Suprapubic skin (tissue), 4 donors: ENCODE data around the gene PIK3CA. TPM values are rescaled to one million over a fixed set of nuclear protein-coding genes. Genes with fewer than 3 reads are reported as not detected.

Source experiments
- DNase-seq, 2 donors: peaks; one replicate each; pipeline ENCODE4 v3.0.0-alpha.2; 2019; ENCODE audit warnings: low spot score in 2 of 2
- H3K27ac ChIP-seq: fragments of 200-600 bp; sonication (generic); one replicate; pipeline ENCODE4 v1.5.1; 2019
- H3K27me3 ChIP-seq: fragments of 200-600 bp; sonication (generic); one replicate; pipeline ENCODE4 v1.5.1; 2019
- H3K36me3 ChIP-seq: fragments of 200-600 bp; sonication (generic); one replicate; pipeline ENCODE4 v1.5.1; 2019
- H3K4me1 ChIP-seq: fragments of 200-600 bp; sonication (generic); one replicate; pipeline ENCODE4 v1.5.1; 2019
- H3K4me3 ChIP-seq: fragments of 200-600 bp; sonication (generic); one replicate; pipeline ENCODE4 v1.5.1; 2019; ENCODE audit warnings: mild to moderate bottlenecking
- H3K9me3 ChIP-seq: fragments of 200-600 bp; sonication (generic); one replicate; pipeline ENCODE4 v1.5.1; 2019
- EP300 ChIP-seq: sonication (generic); formaldehyde crosslinking; IDR thresholded peaks from one replicate; pipeline ENCODE4 v1.6.1; 2017; ENCODE audit warnings: antibody characterized with exemption
- POLR2A ChIP-seq, 2 donors: fragments of 450-650 bp; IDR thresholded peaks; one replicate each; pipeline ENCODE4 v1.6.1; 2017; ENCODE audit warnings: antibody characterized with exemption in 2 of 2, mild to moderate bottlenecking in 2 of 2, moderate library complexity in 2 of 2
- POLR2AphosphoS5 ChIP-seq, 3 donors: sonication (generic); formaldehyde crosslinking; IDR thresholded peaks; one replicate each; pipeline ENCODE4 v1.6.1; 2017; ENCODE audit warnings: antibody characterized with exemption in 3 of 3
- WGBS: methylation state at CpG from one replicate; pipeline ENCODE4 v1.1.5; 2018; 5-methylcytosine and 5-hydroxymethylcytosine counted together
- total RNA-seq, 4 donors: library from RNA; depleted of rRNA; stranded (reverse); fragments of >200 nt; gene quantifications; one replicate each; pipeline ENCODE4 v1.1.0, GENCODE V29; 2016
- TF ChIP-seq, protein P1 (sequence below), 2 donors: fragments of 200-600 bp in 1 of 2; fragments of 450-650 bp in 1 of 2; sonication (generic) in 1 of 2; IDR thresholded peaks; one replicate each; pipeline ENCODE4 v1.5.1; 2016 to 2019; ENCODE audit warnings: antibody characterized with exemption in 2 of 2, mild to moderate bottlenecking in 1 of 2, moderate library complexity in 1 of 2

Gene PIK3CA
- total RNA-seq, 4 donors from 2014 or later = 14.8 to 26.6 (median 18.6) TPM

DNA sequence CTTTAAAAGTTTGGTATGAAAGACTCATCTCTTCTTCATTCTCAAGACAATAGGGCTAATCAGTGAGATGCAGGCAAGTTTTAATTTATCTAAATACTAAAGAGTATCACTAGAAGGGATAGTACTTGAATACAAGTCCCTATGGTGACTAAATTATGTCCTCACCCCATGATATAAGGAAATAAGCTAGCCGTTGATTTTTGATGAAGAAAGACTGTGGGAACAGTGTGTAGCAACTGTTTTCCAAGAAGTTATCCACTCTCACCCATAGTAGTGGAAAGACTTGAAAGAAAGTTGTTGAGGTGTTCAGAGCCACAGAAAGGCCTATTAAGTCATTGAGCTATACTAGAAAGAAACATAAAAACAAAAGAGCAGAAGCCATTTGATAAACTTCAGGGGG is 36.7 kb downstream of the PIK3CA start:
- H3K4me1 ChIP-seq = peaks cover 52% of the 10 kb centered on the region
- H3K27ac ChIP-seq = no peak overlapping the region
- 74% methylated on average over 1 of the region's 1 CpG for WGBS
- H3K9me3 ChIP-seq = no peaks in the 10 kb centered on the region
- H3K36me3 ChIP-seq = no peaks in the 10 kb centered on the region
- no peak for TF ChIP-seq POLR2AphosphoS5 (IDR thresholded peaks at IDR 0.05)
- no peak for TF ChIP-seq EP300
- TF ChIP-seq POLR2A (IDR thresholded peaks at IDR 0.05) = no peak
- TF ChIP-seq, protein P1, sequence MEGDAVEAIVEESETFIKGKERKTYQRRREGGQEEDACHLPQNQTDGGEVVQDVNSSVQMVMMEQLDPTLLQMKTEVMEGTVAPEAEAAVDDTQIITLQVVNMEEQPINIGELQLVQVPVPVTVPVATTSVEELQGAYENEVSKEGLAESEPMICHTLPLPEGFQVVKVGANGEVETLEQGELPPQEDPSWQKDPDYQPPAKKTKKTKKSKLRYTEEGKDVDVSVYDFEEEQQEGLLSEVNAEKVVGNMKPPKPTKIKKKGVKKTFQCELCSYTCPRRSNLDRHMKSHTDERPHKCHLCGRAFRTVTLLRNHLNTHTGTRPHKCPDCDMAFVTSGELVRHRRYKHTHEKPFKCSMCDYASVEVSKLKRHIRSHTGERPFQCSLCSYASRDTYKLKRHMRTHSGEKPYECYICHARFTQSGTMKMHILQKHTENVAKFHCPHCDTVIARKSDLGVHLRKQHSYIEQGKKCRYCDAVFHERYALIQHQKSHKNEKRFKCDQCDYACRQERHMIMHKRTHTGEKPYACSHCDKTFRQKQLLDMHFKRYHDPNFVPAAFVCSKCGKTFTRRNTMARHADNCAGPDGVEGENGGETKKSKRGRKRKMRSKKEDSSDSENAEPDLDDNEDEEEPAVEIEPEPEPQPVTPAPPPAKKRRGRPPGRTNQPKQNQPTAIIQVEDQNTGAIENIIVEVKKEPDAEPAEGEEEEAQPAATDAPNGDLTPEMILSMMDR (IDR thresholded peaks at IDR 0.05) = no peak
- H3K27me3 ChIP-seq = no peaks in the 10 kb centered on the region
- no peak for DNase-seq
- H3K4me3 ChIP-seq = no peak overlapping the region

DNA sequence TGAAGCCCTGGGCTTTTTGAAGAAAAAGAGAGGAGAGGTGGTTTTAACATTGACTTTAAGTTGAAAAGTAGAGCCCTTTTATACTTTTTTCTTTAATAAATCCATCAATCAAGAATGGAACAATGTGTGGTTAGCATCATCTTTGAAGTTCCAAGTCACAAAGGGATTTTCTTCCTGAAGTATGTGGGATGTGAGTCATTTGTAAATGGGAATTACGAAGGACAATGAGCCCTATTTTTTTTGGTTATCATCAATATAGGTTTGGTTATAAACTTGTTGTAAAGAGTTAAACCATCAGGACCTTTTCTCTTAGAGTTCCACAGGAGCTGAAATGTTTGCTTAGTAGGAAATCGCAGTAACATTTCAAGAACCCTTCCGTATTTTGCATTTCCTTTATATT is 38.3 kb downstream of the PIK3CA start:
- no peaks in the 10 kb centered on the region for H3K27me3 ChIP-seq
- no peak for DNase-seq
- no peaks in the 10 kb centered on the region for H3K9me3 ChIP-seq
- H3K4me3 ChIP-seq = no peak overlapping the region
- 84% methylated on average over 3 of the region's 3 CpGs for WGBS
- H3K36me3 ChIP-seq = no peaks in the 10 kb centered on the region
- TF ChIP-seq, protein P1 (IDR thresholded peaks at IDR 0.05) = no peak
- TF ChIP-seq POLR2AphosphoS5 (IDR thresholded peaks at IDR 0.05) (no peak), POLR2A (IDR thresholded peaks at IDR 0.05) (no peak), EP300 (no peak)
- H3K27ac ChIP-seq = no peak overlapping the region
- H3K4me1 ChIP-seq = peaks cover 41% of the 10 kb centered on the region

DNA sequence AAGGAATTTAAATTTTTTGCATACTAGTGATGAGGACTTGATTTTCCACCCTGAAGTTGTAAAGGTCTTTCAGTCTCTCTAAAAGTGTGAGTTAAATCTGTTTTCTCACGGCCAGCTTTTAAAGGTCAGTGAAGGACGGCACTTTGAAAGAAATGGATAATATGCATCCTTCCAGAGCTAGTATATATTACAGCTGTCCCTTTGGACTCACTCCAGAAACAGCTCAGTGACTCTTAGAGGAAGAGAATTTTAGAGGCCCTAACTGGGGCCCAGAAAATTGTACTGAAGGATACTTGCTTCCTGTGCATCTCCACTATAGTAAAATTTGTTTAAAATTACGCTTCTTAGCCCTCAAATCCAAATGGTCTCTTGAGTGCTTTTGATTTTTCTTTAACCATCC is 41.6 kb downstream of the PIK3CA start:
- TF ChIP-seq POLR2AphosphoS5 (IDR thresholded peaks at IDR 0.05) (no peak), POLR2A (IDR thresholded peaks at IDR 0.05) (no peak), EP300 (no peak)
- TF ChIP-seq, protein P1 (IDR thresholded peaks at IDR 0.05) = no peak
- H3K9me3 ChIP-seq = no peaks in the 10 kb centered on the region
- no peaks in the 10 kb centered on the region for H3K27me3 ChIP-seq
- H3K4me1 ChIP-seq = peaks cover 15% of the 10 kb centered on the region
- H3K4me3 ChIP-seq = no peak overlapping the region
- no peak for DNase-seq
- no peak overlapping the region for H3K27ac ChIP-seq
- H3K36me3 ChIP-seq = no peaks in the 10 kb centered on the region
- WGBS = 59% methylated on average over 3 of the region's 3 CpGs

DNA sequence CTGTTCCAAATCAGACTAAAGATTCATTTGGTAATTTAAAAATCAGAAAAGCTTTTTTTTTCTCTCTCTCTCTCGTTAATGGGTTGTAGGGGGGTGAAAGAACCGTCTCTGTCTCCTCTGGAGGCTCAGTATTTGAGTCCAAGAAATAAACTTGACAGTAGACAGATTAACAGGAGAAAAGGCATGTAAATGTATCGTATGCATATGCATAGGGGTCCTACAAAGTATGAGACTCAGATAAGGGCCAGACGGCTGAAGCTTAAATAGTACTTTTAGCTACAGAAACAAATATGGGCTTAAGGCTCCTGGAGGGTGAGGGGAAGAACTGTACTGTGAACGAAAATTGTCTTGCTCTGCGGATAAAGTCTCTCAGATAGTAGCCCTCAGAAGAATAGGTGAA is 42.4 kb downstream of the PIK3CA start:
- 93% methylated on average over 6 of the region's 6 CpGs for WGBS
- TF ChIP-seq, protein P1 (IDR thresholded peaks at IDR 0.05) = no peak
- TF ChIP-seq POLR2AphosphoS5 (IDR thresholded peaks at IDR 0.05) (no peak), POLR2A (IDR thresholded peaks at IDR 0.05) (no peak), EP300 (no peak)
- Histone ChIP-seq H3K27me3 (no peaks in the 10 kb centered on the region), H3K9me3 (no peaks in the 10 kb centered on the region), H3K36me3 (no peaks in the 10 kb centered on the region), H3K4me1 (peaks cover 19% of the 10 kb centered on the region), H3K27ac (no peak overlapping the region), H3K4me3 (no peak overlapping the region)
- DNase-seq = no peak

DNA sequence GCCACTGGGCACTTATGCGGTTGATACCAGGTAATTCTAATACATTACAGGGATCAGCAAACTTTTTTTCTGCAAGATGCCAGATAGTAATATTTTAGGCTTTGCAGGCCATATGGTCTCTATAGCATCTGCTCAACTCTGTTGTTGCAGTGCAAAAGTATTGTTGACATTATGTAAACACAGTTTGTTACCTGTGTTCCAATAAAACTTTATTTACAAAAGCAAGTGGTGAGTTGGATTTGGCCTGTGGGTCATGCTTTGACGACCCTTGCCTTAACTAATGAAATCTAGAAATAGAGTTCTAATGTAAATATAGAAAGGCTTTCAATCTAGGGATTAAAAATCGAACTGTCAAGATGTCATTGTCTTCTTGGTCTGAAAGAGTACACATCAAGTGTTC is 44.4 kb downstream of the PIK3CA start:
- peaks cover 29% of the 10 kb centered on the region for H3K4me1 ChIP-seq
- no peaks in the 10 kb centered on the region for H3K27me3 ChIP-seq
- H3K4me3 ChIP-seq = no peak overlapping the region
- WGBS = 89% methylated on average over 3 of the region's 3 CpGs
- H3K9me3 ChIP-seq = no peaks in the 10 kb centered on the region
- no peak overlapping the region for H3K27ac ChIP-seq
- no peak for DNase-seq
- H3K36me3 ChIP-seq = no peaks in the 10 kb centered on the region
- TF ChIP-seq POLR2A (IDR thresholded peaks at IDR 0.05) (no peak), POLR2AphosphoS5 (IDR thresholded peaks at IDR 0.05) (no peak), EP300 (no peak)
- TF ChIP-seq, protein P1 (IDR thresholded peaks at IDR 0.05) = no peak
